ENCODE data around the gene MIPEP. TPM values are rescaled to one million over a fixed set of nuclear protein-coding genes. Genes with fewer than 3 reads are reported as not detected.
A peak's percentile ranks its signal among the peaks of the same experiment; 100 is the strongest.
"Not testable (repeated sequence)": the region's sequence is repeated elsewhere in the genome, so short reads cannot be mapped to it uniquely, and the experiment has no call there.

The MIPEP gene
- total RNA-seq, 1 donor from 2014 or later = 32.6 TPM

DNA sequence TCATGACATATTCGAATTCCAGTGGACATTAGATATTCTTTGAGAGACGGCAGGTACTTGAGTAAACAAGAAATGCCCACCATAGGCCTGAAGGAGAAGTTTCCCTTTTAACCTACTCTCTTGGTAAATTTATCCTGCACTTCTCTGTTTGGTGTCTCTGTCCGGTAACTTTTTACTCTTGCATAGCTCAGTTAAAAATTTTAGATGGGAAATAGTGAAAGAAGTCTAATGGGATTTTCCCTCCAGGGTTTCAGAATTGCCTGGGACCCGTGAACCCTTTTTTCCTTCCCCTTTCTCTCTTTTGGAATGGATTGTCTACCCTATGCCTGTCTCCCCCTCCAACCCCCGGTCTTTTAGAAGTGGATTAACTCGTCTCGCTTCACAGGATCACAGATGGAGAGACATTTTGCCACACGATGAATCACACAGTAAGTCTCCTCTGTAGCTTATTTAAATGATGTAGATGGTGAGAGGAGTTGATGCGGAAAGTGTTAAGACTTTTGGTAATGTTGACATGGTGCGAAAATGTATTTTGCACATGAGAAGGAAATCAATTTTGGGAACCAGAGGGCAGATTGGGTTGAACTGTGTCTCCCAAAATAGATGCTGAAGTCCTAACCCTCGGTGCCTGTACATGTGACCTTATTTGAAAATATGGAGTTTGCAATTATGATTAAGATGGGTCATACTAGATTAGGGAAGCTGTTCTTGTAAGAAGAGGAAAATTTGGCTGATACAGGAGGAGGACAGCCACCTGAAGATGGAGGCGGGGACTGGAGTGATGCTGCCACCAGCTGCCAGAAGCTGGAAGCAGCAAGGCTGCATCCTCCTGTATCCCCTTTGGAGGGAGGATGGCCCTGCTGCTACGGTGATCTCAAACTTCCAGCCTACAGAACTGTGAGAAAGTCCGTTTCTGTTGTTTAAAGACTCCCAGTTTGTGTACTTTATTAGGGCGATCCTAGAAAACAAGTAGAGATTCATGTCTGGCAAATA lies 711 bp upstream of the MIPEP start:
- DNase-seq (ENCODE audit: low read depth) = peak; percentile 62

DNA sequence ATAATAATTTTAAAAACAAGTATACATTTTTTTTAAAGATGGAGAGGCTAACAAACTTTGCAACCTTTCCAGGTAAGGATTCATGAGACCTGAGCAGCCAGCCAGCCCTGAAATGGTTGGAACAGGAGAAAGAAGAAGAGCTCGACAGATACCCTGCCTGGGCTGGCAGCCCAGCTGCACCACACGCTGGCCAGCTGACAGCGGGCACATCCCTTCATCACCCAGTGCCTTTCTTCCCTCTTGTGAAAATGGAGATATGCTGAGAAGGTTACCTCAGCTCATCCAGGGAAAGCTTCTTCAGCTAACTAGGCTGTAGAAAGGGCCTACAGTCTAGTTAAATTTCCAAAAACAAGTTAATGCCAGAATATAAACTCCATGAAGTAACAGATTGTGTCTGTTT lies 4.8 kb downstream of the MIPEP start:
- not testable (repeated sequence) for DNase-seq (ENCODE audit: low read depth)

DNA sequence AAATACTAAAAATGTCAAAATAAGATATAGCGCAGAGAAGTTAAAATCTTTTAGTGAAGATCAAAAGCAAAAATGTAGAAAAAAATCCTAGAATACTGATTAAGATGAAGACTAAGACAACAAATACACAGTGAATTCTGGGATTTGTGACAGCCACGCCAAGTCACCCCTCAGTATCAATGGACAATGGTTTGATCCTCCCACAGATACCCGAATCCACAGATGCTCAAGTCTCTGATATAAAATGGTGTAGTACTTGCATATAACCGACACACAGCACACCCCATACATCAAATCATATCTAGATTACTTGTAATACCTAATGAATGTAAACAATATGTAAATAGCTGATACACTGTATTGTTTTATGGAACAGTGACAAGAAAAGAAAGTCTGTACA lies 5.9 kb downstream of the MIPEP start:
- no peak for DNase-seq (ENCODE audit: low read depth)

DNA sequence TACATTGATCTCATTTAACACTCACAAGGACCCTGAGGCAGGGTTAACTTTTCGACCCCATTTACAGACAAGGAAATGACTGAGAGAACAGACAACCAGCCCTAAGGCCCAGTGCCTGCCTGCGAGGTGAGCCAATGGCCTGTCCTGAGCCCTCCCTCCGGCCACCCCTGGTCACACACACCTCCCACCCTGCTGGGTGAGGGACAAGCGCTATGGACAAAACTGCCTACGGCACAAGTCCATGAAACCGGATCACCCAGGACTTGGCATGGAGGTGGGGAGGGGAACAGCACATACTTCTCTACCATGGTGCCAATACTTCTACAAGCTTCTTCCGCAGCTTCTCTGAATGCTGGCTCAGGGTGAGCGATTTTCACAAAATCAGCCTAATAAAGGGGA lies 7.8 kb downstream of the MIPEP start:
- DNase-seq (ENCODE audit: low read depth) = not testable (repeated sequence)

DNA sequence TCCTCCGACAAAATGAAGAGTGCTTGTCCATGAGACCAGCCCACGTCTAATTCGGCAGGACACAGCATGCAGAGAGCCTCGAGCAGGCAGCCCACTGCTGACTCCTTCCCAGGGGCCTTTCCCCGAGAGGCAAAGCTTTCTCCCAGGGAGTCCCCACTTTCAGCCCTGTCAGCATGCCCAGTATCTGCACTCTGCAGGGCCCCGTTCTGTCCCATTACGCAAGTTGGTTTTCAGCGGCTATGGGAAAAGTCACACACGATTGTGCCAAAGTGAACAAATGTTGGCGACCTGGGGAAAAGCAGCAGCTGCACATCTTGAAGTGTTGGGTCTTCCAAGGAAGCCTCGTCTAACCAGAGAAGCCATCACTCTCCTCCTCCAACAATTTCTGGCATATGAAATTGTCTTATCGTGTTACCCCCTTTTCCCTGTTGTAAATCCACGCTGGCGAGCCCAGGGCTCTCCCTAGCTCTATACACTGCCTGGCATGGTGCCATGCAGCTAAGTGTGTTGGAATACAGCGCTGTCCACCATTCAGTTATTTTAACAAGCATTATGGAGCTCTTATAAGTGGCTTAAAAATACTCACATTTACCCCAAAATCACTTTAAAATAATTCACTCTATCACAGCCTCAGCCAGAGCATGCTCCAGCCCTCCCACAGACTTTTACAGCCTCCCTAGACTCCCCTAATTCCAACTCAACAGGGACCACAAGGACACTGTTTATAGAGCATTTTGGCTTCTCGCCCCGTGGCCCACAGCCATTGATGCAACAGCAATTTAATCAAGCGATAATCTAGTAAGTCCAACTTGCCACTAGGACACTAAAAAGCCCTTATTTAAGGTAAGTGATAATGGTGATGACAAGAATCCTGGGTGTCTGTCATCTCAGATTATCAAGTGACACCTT lies 8.5 kb downstream of the MIPEP start:
- DNase-seq (ENCODE audit: low read depth) = not testable (repeated sequence)

DNA sequence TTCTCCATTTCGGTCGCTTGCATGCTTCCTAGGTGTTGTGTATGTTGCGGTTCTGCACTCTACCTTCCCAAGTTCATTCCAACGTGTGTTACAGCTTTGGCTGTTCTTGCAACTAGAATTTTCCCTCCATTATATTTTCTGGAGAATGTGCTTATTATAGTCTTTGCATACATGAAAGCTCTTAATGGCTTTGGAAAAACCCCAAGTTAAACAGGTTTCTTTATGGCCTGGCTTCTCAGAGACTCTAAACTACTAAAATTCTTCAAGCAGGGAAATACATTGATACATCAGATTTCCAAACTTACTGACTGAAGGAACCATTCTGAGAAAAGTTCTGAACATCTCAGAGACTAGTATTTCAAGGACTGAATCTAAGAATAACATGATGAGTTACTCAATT lies 11.9 kb downstream of the MIPEP start:
- DNase-seq (ENCODE audit: low read depth) = no peak

DNA sequence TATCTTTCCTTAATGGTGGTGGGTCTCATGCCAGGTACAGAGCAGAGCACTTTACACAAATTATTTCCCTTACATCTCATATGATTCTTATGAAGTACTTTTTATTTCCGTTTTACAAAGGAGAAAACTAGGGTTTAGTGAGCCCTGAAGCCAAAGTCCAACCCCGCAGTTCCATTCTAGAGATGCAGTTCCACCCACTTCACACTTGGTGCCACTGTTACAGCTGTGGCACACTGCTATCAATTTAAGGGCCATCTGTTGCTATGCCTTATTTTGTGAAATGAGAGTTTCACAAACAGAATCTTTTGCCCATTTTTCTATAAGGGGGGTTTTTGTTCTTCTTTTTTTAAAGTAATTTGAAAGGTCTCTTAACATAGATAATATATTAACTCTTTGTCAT lies 12.9 kb downstream of the MIPEP start:
- DNase-seq (ENCODE audit: low read depth) = no peak

DNA sequence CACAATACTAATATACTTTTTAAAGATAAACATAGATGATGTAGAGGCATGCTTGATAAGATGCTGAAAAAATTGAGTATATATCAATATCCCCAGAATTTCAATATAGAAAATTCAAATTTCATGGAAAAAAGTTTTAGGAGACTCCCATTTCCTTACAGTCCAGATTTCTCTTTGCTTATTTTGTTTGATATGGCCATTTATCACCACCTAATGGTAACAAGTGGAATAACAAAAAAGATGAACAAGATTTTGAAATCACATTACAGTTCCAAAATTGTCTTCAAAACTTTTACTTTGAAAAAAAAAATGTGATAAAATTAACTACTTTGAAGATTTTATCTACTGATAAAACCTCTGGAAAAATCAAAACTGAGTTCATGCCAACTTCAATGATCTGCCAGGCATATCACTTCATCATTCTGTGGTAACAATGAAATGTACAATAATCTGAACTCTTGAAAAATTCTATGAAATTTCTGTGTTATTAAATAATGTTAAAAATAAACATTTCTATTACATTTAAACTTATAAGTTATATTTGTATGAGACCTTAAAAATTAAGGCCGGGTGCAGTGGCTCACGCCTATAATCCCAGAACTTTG lies 17.5 kb downstream of the MIPEP start:
- DNase-seq (ENCODE audit: low read depth) = peak; percentile 63

DNA sequence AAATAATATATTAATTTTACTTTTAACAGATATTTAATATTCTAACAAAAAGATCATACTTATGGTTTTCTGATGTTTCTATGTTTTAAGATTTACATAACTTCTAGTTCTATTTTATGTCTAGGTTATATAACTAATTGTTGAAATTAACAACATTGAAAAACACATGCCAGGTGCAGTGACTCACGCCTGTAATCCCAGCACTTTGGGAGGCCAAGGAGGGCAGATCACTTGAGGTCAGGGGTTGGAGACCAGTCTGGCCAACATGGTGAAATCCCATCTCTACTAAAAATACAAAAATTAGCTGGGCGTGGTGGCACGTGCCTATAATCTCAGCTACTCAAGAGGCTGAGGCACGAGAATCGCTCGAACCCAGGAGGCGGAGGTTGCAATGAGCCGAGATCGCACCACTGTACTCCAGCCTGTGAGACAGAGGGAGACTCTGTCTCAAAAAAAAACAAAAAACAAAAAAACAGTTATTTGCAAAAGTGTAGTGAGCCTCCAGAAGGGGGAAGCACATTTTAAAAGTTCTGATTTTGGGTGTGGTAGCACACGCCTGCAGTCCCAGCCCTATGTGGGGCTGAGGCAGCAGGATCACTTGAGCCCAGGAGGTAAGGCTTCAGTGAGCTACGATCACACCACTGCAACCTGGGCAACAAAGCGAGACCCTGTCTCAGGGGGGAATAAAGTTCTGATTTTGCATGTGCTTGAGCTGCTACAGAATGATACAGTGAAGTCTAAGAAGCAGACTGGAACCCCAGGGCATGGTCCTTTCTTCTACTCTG lies 18.7 kb downstream of the MIPEP start:
- DNase-seq (ENCODE audit: low read depth) = no peak

DNA sequence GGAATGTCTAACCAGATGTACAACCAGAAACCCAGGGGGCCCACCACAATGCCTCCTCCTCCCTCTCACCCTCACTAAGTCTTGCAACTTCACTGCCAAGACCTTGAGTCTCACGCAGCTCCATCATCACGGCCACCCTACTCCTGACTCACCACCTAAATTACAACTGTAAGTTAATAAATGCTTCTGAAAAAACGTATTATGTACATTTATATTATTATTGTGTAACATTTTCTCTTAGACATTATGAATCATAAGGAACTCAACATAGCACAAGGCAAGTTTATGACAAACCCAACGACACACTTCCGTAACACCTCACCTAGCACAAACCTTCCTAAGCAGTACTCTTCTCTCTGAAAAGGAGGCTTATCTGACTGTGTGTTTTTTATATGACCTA lies 20.7 kb downstream of the MIPEP start:
- no peak for DNase-seq (ENCODE audit: low read depth)

DNA sequence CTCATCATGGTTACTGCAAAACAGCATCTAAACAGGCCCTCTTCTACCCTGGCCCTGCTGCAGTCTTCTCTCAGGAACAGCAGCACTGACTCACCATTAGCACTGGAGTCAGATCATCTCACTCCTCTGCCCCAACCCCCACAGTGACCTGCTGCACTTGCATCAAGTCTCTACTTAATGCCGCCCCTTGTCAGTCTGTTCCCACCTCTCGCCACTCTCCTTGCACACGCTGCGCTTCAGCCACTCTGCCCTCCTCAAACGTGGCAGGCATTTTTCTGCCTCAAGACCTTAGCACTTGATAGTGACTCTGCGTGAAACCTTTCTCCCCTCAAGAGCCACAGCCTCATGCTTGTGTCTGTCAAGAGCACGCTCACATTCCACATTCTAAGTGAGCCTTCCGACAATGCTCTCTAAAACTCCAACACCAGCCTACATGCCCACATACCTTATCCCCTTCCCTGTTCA lies 22.1 kb downstream of the MIPEP start:
- no peak for DNase-seq (ENCODE audit: low read depth)

DNA sequence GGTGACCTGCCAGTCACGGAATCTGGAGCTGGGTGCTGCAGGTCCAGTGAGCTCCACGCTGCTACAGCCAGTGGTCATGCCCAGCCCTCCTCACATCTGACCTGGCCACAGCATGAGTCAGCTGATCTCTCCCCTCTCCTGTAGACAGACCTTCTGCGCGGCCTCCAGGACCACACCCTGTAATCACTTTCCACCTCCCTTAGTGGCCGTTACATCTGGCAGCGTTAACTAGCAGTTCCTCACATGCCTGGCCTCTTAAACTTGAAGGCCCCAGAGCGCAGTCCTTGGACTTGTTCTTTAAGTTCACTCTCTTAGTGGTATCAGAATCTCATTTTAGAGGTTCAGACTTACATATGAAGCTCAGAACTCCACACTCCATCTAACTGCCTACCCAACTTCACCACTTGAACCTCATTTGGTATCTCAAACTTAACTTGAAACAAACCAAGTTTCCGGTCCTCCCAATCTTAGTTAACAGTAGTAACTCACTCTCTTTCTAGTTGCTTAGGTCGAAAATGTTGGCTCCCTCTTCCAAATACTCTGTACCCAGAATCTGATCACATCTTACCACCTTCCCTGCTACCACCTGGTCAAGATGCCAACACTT lies 22.7 kb downstream of the MIPEP start:
- no peak for DNase-seq (ENCODE audit: low read depth)

DNA sequence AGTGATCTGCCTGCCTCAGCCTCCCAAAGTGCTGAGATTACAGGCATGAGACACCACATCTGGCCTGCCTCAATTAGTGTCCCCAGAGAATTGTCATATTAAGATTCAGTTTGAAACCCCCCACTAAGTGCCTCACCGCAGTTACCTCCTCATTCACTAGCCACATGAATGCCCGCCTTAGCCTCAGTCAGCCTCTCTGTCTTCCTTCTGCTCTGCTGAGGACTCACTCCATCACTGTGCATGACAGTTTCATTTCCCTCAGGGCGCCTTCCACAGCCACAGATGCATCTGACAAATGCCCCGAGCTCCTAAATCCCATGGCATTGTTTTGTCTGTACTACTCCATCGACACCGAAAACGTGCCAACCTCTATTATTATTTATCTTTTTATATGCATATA lies 23.3 kb downstream of the MIPEP start:
- DNase-seq (ENCODE audit: low read depth) = no peak

DNA sequence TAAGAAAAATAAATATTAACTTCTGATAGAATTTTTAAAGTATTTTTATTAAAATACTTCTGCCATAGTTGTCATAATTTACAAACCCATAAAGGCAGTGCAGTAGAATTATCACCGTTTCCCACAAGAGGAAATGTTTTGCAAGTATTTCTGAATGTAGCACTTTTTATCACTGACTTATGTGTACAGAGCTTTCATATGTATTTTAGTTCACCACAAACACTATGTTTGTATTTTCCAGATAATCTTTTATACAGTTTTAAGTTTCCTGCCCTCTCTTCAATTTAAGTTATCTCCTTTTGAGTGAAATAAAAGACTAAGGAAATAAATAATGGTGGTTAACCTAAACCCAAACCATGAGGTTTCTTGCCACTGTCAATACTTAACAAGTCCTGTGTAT lies 24.2 kb downstream of the MIPEP start:
- DNase-seq (ENCODE audit: low read depth) = no peak

DNA sequence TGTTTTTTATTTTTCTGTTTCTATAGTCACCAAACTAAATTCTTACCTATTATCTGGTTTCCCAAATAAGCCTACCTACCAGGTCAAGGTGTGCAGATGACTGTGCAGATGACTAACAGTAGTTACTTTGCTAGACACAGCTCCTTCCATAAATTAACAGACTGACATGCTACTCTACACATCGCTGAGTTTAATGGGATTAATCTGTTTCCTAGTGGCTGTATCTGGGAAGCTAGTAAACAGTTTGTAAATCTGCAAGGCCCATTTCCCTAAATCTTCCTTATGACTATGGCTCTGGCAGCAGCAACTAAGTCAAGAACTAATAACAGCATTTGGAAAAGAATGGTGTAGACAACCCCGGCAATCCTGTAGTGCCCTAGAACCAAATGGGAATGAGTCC lies 27.9 kb downstream of the MIPEP start:
- DNase-seq (ENCODE audit: low read depth) = peak; percentile 8

DNA sequence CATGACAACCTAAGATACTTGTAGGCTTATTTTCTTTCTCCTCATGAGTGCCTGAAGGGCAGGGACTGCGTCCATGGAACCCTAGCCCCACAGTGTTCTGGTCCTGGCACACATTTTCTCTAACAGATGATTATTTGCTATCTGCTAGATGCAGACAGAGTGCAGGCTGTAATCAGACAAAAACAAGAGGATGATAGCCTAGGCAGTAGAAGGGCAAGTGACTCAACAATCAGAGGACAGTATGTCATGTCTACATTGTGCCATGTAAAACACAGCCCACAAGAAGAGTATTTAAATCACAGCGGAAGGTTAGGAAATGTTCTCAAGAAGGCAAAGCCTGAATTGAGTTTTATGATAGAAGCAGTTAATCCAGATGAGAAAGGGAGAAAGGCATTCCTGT lies 29.3 kb downstream of the MIPEP start:
- no peak for DNase-seq (ENCODE audit: low read depth)

DNA sequence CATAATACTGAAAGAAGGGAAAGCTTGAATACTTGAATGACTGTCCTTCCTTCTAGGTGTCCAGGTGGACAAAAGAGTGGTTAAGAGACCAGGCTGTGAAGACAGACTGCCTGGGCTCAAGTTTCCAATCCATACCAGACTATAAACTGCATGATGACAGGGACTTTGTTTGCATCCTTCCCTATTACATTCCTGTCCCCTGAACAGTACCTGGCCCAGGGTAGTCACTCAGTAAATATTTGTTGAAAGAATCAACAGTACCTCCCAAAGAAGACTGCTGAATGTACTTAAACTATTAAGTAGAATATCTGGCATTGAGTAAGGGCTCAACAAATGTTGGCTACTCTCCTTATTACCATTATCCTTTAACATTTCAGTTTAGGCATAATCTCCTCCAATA lies 29.7 kb downstream of the MIPEP start:
- no peak for DNase-seq (ENCODE audit: low read depth)

DNA sequence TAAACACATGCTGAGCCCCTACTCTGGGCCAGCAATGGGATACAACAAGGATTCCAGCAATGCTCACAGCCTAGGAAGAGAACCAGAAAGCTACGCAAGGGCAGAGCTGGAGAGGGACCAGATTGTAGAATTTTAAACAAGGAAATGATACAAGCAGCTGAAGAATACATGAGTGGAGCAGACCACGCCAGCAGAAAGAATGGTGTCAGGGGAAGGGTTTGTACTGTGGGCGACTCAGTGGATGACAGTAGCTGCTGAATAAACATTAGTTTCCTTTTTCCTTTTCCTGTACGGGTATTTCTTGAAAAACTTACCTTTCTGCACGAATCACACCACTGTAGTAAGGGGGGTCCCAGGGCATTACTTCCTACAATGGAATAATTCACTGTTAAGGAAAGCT lies 30.7 kb downstream of the MIPEP start:
- DNase-seq (ENCODE audit: low read depth) = no peak

DNA sequence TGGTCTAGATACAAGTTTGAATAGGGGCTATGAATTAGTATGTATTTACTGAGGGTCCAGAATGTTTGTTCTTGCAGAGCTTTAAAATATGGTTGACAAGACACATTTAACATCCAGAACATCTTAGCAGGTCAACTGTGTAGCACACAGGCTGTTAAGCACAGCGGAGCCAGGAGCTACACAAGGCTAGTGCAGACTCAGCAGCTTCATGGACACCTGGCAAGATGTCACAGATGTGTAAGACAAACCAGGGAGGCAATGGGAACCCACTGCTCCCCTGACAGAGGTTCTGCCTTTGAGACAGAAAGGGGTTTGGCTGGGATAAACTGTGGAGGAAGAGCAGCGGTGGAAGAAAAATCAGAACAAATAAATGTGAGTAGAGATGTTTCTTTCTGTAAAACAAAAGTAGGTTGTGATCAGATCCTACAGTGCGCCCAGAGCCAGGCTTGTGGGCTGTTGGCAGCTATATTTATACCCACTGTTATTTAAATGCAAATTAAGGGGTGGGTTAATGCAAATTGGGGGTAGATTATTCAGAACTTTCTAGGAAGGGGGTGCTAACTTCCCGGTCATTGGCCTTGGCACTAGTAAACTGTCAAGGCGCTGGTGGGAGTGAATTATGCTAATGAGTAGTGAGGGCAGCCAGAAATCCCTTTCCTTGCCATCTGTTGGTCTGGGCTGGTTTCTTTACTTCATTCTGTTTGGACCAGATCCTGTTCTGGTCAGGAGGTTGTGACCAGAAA lies 33.0 kb downstream of the MIPEP start:
- DNase-seq (ENCODE audit: low read depth) = no peak

DNA sequence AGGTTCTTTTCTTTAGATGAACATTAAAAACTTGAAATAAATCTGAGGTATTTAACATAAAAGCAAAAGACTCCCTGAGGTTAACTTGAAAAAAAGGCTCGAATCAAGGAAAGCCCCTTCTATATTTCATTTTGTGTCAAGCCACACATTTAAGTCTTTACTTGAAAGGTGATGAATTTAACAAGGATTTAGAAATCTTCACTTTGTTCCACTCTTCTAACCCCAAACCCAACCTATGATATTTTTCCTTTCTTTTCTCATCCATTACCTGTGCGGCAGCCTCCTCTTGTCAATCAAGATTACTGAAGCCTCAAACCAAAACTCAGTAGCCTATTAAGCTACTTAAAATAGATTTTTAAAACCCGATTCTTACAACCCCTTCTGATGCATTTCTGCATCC lies 33.8 kb downstream of the MIPEP start:
- no peak for DNase-seq (ENCODE audit: low read depth)

Data from renal cortical epithelial cell (primary cell).